ENCODE measurements around the gene ADAM12. TPM values are rescaled to one million over a fixed set of nuclear protein-coding genes. Genes with fewer than 3 reads are reported as not detected.

The ADAM12 gene
- total RNA-seq, 1 donor from 2014 or later = 82.4 TPM

DNA sequence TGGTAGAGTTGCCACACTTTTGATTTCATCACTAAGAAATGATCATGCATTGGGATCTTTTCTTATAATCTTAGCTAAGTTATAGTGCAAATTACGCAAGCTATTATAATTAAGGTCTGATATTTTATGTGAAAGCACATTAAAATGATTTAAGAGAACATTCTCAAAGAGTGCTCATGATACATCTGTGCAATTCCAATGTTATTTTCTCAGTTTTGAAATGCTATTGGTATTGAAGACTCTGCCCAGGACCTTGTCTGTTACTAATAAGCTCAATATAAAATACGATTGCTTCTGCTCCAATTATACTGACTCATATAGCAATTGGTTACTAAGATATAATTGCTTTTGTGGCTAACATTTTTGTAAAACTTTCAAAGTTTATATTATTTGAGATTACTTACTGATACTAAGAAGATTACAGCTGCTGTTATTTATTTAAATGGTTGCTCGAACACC lies 180.9 kb downstream of the ADAM12 start:
- no peak overlapping the region for H3K27ac Mint-ChIP-seq (ENCODE audit: unreplicated experiment)
- no peak for TF ChIP-seq CTCF (conservative IDR thresholded peaks at IDR 0.05)
- peaks cover 15% of the 10 kb centered on the region for H3K36me3 Mint-ChIP-seq (ENCODE audit: low read depth)
- DNase-seq (ENCODE audit: low read depth, low spot score) = no peak
- peaks cover 6% of the 10 kb centered on the region for H3K9me3 Mint-ChIP-seq
- no peaks in the 10 kb centered on the region for H3K27me3 Mint-ChIP-seq (ENCODE audit: low read depth)
- no peak overlapping the region for H3K4me3 Mint-ChIP-seq
- H3K4me1 Mint-ChIP-seq = peaks cover 25% of the 10 kb centered on the region

DNA sequence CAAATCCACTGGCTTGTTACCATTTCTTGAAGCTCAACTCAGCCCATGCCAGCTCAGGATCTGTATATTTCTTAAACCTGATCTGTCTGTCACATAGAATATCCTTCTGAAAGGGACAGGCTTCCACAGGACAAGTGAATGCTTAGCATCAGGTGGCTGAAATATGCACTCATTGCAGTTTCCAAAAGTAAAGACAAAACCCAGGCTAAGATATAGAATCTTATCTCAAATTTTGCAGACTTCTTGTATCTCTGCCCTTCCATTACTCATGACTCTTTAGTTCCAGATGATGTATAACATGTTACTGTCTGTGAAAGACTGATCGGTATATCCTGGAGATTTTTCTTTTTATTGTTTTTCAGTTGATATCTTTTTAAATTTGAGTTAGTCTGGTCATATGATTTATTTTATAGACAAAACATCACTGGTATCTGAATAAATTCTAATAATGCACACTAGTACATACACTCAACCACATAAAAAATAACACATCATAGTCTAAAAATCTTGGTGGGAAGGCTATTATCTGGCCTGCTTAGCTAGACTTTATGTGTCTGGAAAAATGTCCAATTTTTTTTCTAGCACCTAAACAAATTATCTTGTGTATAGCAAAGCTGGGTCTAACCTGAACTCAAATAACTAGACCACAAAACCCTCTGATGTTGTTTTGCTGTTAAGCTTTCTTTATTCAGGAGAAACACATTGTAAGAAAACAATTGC lies 182.6 kb downstream of the ADAM12 start:
- peaks cover 8% of the 10 kb centered on the region for H3K9me3 Mint-ChIP-seq
- no peak overlapping the region for H3K4me3 Mint-ChIP-seq
- no peaks in the 10 kb centered on the region for H3K27me3 Mint-ChIP-seq (ENCODE audit: low read depth)
- DNase-seq (ENCODE audit: low read depth, low spot score) = no peak
- peaks cover 25% of the 10 kb centered on the region for H3K4me1 Mint-ChIP-seq
- H3K27ac Mint-ChIP-seq (ENCODE audit: unreplicated experiment) = no peak overlapping the region
- peaks cover 22% of the 10 kb centered on the region for H3K36me3 Mint-ChIP-seq (ENCODE audit: low read depth)
- TF ChIP-seq CTCF (conservative IDR thresholded peaks at IDR 0.05) = no peak

DNA sequence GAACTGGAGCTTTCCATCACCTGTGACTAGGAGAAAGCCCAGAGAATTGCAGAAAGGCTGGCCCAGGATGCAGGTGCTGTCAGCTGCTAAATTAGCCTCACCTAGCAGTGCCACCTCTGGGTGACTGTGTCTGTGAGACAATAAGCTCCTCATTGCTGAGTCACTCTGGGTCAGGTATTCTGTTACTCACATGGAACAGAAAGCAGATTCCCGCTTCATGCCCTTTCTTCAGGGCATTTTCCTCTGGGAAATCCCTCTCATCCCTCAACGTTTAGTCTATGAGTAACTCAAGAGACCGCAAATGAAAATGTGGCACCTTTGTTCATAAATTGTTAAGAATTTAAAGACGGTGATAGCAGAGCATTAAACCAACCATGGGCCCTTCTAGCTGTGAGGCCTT lies 184.0 kb downstream of the ADAM12 start:
- DNase-seq (ENCODE audit: low read depth, low spot score) = no peak
- Mint-ChIP-seq H3K4me1 (peaks cover 16% of the 10 kb centered on the region), H3K4me3 (no peak overlapping the region), H3K36me3 (ENCODE audit: low read depth) (peaks cover 26% of the 10 kb centered on the region), H3K27me3 (ENCODE audit: low read depth) (no peaks in the 10 kb centered on the region), H3K27ac (ENCODE audit: unreplicated experiment) (no peak overlapping the region), H3K9me3 (peaks cover 11% of the 10 kb centered on the region)
- TF ChIP-seq CTCF (conservative IDR thresholded peaks at IDR 0.05) = no peak

DNA sequence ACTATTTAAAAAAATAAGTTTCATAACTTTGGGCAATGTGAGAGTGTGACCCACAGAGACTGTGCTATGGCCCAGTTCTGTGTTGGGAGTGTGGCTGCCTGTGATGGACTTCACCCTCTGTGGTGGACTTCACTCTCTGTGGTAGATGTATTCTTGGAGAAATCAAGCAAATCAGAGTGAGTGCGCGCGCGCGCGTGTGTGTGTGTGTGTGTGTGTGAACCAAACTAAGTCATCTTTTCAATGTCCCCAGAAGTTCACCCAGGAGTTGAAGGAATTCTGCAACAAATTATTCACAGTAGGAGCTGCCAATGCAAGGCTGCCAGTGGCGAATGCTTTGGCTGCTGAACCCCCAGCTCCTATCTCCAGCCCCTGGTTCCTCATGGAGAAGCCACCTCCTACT lies 184.5 kb downstream of the ADAM12 start:
- TF ChIP-seq CTCF (conservative IDR thresholded peaks at IDR 0.05) = no peak
- DNase-seq (ENCODE audit: low read depth, low spot score) = no peak
- H3K36me3 Mint-ChIP-seq (ENCODE audit: low read depth) = peaks cover 27% of the 10 kb centered on the region

DNA sequence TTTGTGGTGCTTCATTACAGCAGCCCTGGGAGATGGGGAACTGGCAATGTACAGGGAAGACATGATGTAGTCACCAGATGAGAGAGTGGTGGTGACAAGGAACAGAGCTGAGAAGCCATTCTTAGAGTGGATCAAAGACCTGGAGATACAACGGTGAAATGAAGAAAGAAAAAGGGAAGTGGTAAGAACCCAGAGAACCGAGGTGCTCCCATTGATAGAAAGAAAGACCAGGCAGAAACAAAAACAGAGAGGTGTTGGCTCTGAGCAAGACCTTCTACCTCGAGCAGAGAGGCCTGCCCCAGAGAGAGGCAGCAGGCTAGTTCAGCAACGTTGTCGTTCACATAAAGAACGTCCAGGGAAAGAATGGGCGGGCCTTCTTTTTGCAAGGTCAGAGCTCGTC lies 186.7 kb downstream of the ADAM12 start:
- no peak overlapping the region for H3K4me3 Mint-ChIP-seq
- peaks cover 7% of the 10 kb centered on the region for H3K4me1 Mint-ChIP-seq
- DNase-seq (ENCODE audit: low read depth, low spot score) = no peak
- H3K36me3 Mint-ChIP-seq (ENCODE audit: low read depth) = peaks cover 22% of the 10 kb centered on the region
- peaks cover 7% of the 10 kb centered on the region for H3K9me3 Mint-ChIP-seq
- H3K27me3 Mint-ChIP-seq (ENCODE audit: low read depth) = no peaks in the 10 kb centered on the region
- no peak overlapping the region for H3K27ac Mint-ChIP-seq (ENCODE audit: unreplicated experiment)
- TF ChIP-seq CTCF (conservative IDR thresholded peaks at IDR 0.05) = no peak

More for the DNA sequence above, 184.5 kb downstream of the ADAM12 start:
- Mint-ChIP-seq H3K27me3 (ENCODE audit: low read depth) (no peaks in the 10 kb centered on the region), H3K4me1 (peaks cover 13% of the 10 kb centered on the region), H3K4me3 (no peak overlapping the region), H3K9me3 (peaks cover 11% of the 10 kb centered on the region), H3K27ac (ENCODE audit: unreplicated experiment) (no peak overlapping the region)

Data from neural crest cell (in vitro differentiated cells).